ENCODE results near the gene SAMD7.

Gene SAMD7

DNA sequence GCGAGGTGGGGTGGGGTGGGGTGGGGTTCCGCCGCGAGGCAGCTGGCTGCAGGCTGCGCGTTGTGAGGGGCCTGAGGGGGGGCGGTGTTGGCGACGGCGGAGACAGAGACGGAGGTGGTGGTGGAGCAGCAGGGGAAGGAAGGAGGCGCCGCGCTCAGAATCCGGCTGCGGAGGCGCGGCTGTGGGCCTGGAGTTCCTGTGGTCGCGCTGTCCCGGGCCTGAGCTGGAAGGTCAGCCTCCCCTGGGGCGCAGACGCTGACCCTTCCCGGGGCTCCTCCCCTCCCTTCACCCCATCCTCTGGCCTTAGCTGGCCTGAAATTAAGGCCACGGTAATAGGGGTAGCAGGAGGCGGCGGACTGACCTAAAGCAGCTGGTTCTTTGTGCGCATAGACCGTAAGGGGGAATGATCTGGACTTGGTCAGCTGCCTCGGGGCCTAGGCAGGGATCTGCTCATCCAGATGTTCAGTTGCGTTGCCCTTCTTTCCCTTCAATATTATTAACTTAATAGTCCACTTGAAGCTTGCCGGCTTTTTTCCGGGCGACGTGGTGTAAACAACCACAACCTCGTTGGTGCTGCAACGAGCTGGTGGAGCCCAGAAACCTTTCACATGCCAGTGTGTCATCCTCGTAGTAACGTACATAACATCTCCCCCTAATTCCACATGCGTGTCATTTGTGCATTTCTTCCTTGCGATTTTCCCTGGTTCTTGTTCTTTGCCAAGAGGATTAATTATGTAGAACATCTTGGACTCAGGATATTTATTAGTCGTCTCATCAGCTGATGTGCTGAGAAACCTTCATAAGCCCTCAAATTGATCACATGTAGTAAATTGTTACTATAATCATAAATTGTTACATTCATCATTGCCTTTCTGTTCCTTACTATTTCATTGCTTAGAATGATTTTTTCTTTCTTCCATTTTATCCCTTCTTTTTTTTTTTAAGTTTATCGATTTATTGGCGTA is 55.9 kb downstream of the SAMD7 start:
- no peak for DNase-seq (ENCODE audit: low read depth)

DNA sequence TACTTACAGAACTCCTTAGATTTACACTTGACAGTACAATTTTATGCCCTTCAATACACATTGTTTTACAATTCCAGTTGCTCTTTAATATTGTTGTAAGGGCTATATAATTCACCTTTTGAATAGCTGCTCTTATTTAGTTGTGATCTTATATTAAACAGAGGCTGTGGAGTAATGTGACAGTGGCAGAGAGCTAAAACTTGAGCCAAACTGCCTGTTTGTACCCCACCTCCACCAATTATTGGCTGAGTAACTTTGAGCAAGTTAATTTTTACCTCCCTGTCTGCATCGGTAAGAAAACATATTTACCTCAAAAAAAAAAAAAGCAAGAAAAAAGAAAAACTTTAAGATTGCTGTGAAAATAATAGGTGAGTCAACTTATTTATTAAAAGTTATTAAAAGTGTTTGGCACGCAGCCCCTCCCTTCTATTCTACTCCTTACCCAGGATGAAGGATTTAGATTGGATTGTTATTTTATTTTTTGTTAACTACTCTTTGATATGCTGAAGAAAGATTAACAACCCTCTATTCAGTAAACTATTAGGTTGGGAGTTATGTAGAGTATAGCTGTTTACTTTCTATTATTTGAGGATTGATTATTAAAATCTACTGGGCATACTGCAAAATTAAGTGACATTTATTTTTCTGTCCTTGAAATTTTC is 57.0 kb downstream of the SAMD7 start:
- no peak for DNase-seq (ENCODE audit: low read depth)

DNA sequence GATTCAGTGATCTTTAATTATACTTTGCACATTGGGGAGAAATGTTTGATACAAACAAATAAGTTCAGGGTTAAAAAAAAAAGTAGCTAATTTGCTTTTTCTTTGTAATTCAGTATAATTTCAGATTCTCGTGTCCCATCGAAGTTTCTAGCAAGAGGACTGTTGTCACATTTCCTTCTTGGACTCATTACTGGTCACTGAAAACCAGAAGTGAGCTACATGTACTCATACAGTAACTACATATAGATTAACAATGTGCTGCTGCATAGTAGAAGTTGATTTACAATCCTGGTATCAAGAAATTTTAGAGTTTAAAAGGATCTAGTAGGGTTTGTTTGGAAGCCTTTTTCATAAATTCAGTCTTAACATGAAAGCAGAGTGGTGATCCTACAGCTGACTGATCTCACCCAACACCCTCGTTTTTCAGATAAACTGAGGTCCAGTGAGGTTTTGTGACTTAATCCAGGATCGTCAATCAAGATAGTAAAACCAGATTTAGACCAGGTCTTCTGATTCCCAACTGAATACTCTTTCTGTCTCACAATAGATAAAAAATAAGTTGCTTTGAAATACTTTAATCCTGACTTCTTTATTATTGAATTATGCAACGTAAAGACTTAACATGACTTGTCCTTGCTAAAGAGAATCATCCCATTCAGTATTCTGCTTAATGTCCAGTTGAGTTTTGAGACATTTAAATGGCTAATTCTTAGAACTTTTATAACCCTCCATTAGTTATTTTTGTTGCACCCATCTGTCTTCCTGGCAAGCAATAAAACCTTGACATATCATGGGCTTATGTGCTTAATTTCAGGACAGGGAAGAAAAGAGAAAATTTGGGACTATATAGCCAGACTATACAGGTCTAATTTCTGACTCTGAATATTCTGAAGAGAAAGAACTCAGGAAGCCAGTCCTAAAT is 58.1 kb downstream of the SAMD7 start:
- DNase-seq (ENCODE audit: low read depth), result no peak

DNA sequence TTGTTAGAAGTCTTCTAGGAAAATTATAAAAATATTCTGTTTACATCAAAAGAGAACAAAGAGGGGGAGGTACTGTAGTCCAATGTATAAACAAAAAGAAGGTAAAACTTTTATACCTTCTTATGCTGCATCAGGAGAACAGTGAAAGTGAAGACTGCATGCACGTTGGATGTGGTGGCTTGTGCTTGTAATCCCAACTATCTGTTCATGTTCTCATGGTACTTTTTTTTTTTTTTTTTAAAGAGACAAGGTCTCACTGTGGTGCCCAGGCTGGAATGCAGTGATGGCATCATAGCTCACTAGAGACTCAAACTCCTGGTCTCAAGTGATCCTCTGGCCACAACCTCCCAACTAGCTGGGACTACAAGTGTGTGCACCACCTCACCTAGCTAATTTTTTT is 59.5 kb downstream of the SAMD7 start:
- DNase-seq (ENCODE audit: low read depth), result no peak

DNA sequence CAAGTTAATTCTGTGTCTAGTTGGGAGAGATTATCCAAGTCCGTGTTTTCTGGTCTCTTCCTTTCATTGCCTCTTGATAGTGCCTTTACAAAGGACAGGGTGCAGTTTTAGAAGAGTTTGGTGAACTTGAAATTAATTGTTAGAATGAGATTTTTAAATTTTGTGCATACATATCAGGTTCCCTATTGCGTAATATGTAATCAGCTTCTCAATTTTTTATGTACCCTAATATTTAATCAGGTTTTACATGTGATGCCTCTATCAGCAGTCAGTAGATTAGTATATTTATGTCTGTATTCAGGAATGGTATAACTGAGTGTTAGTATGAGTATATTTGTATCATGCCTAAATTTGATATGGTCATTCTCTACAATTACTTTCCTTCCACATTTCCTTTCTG is 60.1 kb downstream of the SAMD7 start:
- DNase-seq (ENCODE audit: low read depth), result no peak

DNA sequence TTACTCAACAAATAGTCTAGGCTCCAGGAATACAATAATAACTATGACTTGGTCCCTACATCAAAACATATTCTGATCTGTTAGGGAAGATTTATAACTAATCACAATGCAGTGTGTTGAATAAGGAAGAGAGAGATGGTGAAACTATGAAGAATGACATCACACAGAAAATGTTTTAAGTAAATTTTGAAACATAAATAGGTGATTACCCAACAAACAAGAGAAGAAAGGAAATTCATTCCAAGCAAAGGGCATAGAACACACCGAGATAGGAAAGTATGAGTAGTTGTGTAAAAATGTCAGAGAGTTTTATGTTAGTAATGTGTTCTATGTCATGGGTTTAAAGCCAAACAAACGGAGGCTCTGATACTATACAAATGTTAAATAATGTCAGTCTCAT is 68.7 kb downstream of the SAMD7 start:
- no peak for DNase-seq (ENCODE audit: low read depth)

DNA sequence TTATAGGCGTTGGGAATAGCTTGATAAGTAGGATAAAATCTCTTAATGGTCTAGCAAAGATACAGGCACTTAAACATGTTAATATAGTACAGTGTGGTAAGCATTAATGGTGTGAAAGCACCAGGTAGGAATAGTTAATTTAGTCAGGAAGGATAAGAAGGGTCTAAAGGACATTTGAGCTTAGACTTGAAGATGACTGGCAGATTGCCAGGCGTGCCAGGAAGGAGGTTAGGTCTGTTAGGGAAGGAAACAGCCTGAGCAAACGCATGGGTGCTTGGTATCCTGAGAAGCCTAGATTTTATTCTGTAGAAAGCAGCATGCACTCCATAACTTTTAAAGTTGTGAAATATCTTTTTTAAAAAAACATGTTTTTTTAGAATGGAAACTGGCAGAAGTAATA is 72.9 kb downstream of the SAMD7 start:
- DNase-seq (ENCODE audit: low read depth), result no peak

Data from stimulated activated CD8-positive, alpha-beta memory T cell treated with anti-CD3 and anti-CD28 coated beads, Interleukin-4, amount 100 ng/mL, for 24 hours (primary cell).